Measurements from ENCODE around the gene SASH1. TPM values are rescaled to one million over a fixed set of nuclear protein-coding genes. Genes with fewer than 3 reads are reported as not detected.

Gene SASH1
- total RNA-seq, 1 experiment from 2014 or later: 12.3 TPM

GRCh38 chr6:148419430-148419829 lies 76.8 kb downstream of the SASH1 start:
- Mint-ChIP-seq H3K27ac (ENCODE audit: unreplicated experiment) (no peak overlapping the region), H3K4me1 (ENCODE audit: low read depth, unreplicated experiment) (no peaks in the 10 kb centered on the region), H3K9me3 (ENCODE audit: low read depth, unreplicated experiment) (no peaks in the 10 kb centered on the region), H3K36me3 (ENCODE audit: insufficient read depth, unreplicated experiment) (no peaks in the 10 kb centered on the region), H3K4me3 (ENCODE audit: low read depth, unreplicated experiment) (no peak overlapping the region), H3K27me3 (ENCODE audit: unreplicated experiment) (no peaks in the 10 kb centered on the region)
- TF ChIP-seq, protein P1, sequence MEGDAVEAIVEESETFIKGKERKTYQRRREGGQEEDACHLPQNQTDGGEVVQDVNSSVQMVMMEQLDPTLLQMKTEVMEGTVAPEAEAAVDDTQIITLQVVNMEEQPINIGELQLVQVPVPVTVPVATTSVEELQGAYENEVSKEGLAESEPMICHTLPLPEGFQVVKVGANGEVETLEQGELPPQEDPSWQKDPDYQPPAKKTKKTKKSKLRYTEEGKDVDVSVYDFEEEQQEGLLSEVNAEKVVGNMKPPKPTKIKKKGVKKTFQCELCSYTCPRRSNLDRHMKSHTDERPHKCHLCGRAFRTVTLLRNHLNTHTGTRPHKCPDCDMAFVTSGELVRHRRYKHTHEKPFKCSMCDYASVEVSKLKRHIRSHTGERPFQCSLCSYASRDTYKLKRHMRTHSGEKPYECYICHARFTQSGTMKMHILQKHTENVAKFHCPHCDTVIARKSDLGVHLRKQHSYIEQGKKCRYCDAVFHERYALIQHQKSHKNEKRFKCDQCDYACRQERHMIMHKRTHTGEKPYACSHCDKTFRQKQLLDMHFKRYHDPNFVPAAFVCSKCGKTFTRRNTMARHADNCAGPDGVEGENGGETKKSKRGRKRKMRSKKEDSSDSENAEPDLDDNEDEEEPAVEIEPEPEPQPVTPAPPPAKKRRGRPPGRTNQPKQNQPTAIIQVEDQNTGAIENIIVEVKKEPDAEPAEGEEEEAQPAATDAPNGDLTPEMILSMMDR (IDR thresholded peaks at IDR 0.05; ENCODE audit: unreplicated experiment): no peak
- intact Hi-C loops (cut with micrococcal nuclease; ENCODE audit: unreplicated experiment): no loop called here
- CTCF ChIA-PET: no interaction called here
- no peak for DNase-seq
- no TSS peak for BruUV-seq (replicated peaks)

- no peak for DNase-seq
- no peaks in the 10 kb centered on the region for H3K36me3 Mint-ChIP-seq (ENCODE audit: insufficient read depth, unreplicated experiment)
- no peak overlapping the region for H3K4me3 Mint-ChIP-seq (ENCODE audit: low read depth, unreplicated experiment)
- no TSS peak for BruUV-seq (replicated peaks)
- intact Hi-C loops (cut with micrococcal nuclease; ENCODE audit: unreplicated experiment): no loop called here
- H3K4me1 Mint-ChIP-seq (ENCODE audit: low read depth, unreplicated experiment): no peaks in the 10 kb centered on the region
- no peaks in the 10 kb centered on the region for H3K9me3 Mint-ChIP-seq (ENCODE audit: low read depth, unreplicated experiment)
- no peak overlapping the region for H3K27ac Mint-ChIP-seq (ENCODE audit: unreplicated experiment)
- TF ChIP-seq, protein P1 (IDR thresholded peaks at IDR 0.05; ENCODE audit: unreplicated experiment): no peak
- CTCF ChIA-PET: no interaction called here
- H3K27me3 Mint-ChIP-seq (ENCODE audit: unreplicated experiment): no peaks in the 10 kb centered on the region
Measured at GRCh38 chr6:148422085-148422484, 79.4 kb downstream of the SASH1 start.

DNA sequence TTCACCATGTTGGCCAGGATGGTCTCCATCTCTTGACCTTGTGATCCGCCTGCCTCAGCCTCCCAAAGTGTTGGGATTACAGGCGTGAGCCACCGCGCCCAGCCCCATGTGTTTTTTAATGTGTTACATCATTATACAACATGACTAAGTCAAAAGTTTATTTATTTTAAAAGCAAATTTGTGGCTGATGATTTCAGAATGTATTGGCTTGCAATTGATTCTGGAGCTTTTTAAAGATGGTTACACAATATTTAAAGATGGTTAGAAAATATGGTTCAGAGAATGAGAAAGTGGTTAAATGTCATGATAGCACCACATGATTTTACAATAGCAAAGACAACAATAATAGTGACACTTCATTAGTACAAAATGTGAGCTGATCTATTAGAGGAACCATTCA lies 80.5 kb downstream of the SASH1 start:
- Mint-ChIP-seq H3K4me1 (ENCODE audit: low read depth, unreplicated experiment) (no peaks in the 10 kb centered on the region), H3K4me3 (ENCODE audit: low read depth, unreplicated experiment) (no peak overlapping the region), H3K27ac (ENCODE audit: unreplicated experiment) (no peak overlapping the region), H3K9me3 (ENCODE audit: low read depth, unreplicated experiment) (no peaks in the 10 kb centered on the region), H3K27me3 (ENCODE audit: unreplicated experiment) (no peaks in the 10 kb centered on the region), H3K36me3 (ENCODE audit: insufficient read depth, unreplicated experiment) (no peaks in the 10 kb centered on the region)
- CTCF ChIA-PET: no interaction called here
- BruUV-seq (replicated peaks): no TSS peak
- DNase-seq: no peak
- TF ChIP-seq, protein P1 (IDR thresholded peaks at IDR 0.05; ENCODE audit: unreplicated experiment): no peak
- intact Hi-C loops (cut with micrococcal nuclease; ENCODE audit: unreplicated experiment): no loop called here

- no peaks in the 10 kb centered on the region for H3K27me3 Mint-ChIP-seq (ENCODE audit: unreplicated experiment)
- CTCF ChIA-PET: no interaction called here
- TF ChIP-seq, protein P1 (IDR thresholded peaks at IDR 0.05; ENCODE audit: unreplicated experiment): no peak
- no peaks in the 10 kb centered on the region for H3K4me1 Mint-ChIP-seq (ENCODE audit: low read depth, unreplicated experiment)
- no peaks in the 10 kb centered on the region for H3K36me3 Mint-ChIP-seq (ENCODE audit: insufficient read depth, unreplicated experiment)
- no peaks in the 10 kb centered on the region for H3K9me3 Mint-ChIP-seq (ENCODE audit: low read depth, unreplicated experiment)
- intact Hi-C loops (cut with micrococcal nuclease; ENCODE audit: unreplicated experiment): no loop called here
- no TSS peak for BruUV-seq (replicated peaks)
- DNase-seq: no peak
- H3K27ac Mint-ChIP-seq (ENCODE audit: unreplicated experiment): no peak overlapping the region
- H3K4me3 Mint-ChIP-seq (ENCODE audit: low read depth, unreplicated experiment): no peak overlapping the region
Measured at GRCh38 chr6:148423601-148424270, 81.1 kb downstream of the SASH1 start.

Data from Calu3 (cell line).